Panc1 (cell line): Measurements from ENCODE around the gene MYO19.

Experiments
- POLR2AphosphoS5 ChIP-seq: IDR thresholded peaks from 2 replicates; pipeline ENCODE4 v1.6.1; 2012; ENCODE audit warnings: mild to moderate bottlenecking, low read depth, low read length, moderate library complexity
- SIN3A ChIP-seq: IDR thresholded peaks from 2 replicates; pipeline ENCODE4 v1.6.1; 2012; ENCODE audit warnings: low read depth, mild to moderate bottlenecking, low read length, moderate library complexity, borderline replicate concordance; ENCODE audit not compliant: insufficient read depth
- TF ChIP-seq, protein P1 (sequence below): fragments of 450-650 bp; IDR thresholded peaks from 2 replicates; pipeline ENCODE4 v1.5.1; 2017; ENCODE audit warnings: mild to moderate bottlenecking
- TF ChIP-seq, protein P2 (sequence below), 2 experiments: IDR thresholded peaks; 2 replicates each; pipeline ENCODE4 v1.6.1; 2011 to 2012; ENCODE audit warnings: low read depth in 2 of 2, control low read depth in 1 of 2, low read length in 1 of 2, mild to moderate bottlenecking in 1 of 2, moderate library complexity in 1 of 2; ENCODE audit not compliant: insufficient read depth in 1 of 2

GRCh38 chr17:36532435-36532975 lies 2.2 kb downstream of the MYO19 start:
- TF ChIP-seq, protein P1, sequence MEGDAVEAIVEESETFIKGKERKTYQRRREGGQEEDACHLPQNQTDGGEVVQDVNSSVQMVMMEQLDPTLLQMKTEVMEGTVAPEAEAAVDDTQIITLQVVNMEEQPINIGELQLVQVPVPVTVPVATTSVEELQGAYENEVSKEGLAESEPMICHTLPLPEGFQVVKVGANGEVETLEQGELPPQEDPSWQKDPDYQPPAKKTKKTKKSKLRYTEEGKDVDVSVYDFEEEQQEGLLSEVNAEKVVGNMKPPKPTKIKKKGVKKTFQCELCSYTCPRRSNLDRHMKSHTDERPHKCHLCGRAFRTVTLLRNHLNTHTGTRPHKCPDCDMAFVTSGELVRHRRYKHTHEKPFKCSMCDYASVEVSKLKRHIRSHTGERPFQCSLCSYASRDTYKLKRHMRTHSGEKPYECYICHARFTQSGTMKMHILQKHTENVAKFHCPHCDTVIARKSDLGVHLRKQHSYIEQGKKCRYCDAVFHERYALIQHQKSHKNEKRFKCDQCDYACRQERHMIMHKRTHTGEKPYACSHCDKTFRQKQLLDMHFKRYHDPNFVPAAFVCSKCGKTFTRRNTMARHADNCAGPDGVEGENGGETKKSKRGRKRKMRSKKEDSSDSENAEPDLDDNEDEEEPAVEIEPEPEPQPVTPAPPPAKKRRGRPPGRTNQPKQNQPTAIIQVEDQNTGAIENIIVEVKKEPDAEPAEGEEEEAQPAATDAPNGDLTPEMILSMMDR = no peak
- no peak for TF ChIP-seq POLR2AphosphoS5
- TF ChIP-seq, protein P2, sequence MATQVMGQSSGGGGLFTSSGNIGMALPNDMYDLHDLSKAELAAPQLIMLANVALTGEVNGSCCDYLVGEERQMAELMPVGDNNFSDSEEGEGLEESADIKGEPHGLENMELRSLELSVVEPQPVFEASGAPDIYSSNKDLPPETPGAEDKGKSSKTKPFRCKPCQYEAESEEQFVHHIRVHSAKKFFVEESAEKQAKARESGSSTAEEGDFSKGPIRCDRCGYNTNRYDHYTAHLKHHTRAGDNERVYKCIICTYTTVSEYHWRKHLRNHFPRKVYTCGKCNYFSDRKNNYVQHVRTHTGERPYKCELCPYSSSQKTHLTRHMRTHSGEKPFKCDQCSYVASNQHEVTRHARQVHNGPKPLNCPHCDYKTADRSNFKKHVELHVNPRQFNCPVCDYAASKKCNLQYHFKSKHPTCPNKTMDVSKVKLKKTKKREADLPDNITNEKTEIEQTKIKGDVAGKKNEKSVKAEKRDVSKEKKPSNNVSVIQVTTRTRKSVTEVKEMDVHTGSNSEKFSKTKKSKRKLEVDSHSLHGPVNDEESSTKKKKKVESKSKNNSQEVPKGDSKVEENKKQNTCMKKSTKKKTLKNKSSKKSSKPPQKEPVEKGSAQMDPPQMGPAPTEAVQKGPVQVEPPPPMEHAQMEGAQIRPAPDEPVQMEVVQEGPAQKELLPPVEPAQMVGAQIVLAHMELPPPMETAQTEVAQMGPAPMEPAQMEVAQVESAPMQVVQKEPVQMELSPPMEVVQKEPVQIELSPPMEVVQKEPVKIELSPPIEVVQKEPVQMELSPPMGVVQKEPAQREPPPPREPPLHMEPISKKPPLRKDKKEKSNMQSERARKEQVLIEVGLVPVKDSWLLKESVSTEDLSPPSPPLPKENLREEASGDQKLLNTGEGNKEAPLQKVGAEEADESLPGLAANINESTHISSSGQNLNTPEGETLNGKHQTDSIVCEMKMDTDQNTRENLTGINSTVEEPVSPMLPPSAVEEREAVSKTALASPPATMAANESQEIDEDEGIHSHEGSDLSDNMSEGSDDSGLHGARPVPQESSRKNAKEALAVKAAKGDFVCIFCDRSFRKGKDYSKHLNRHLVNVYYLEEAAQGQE (IDR thresholded peaks at IDR 0.05; ENCODE audit: insufficient read depth in 1 of 2, low read depth in 2 of 2, low read length in 1 of 2) = no peak
- no peak for TF ChIP-seq SIN3A
